A673 (cell line): ENCODE results near the gene ATP10B. TPM values are rescaled to one million over a fixed set of nuclear protein-coding genes. Genes with fewer than 3 reads are reported as not detected.

ENCODE experiments used
- BruUV-seq: library from RNA; stranded (reverse); fragments of 400-500 nt; replicated peaks from 2 replicates; lab custom pipeline; 2021; lab: Mats Ljungman, UMichigan
- CTCF ChIA-PET: fragments of 300-600 bp; sonication (Branson Sonifier 250); formaldehyde crosslinking; loops from one replicate; lab custom pipeline; 2022; ENCODE audit warnings: antibody characterized with exemption; lab: Charles Lee
- POLR2A ChIA-PET: fragments of 300-600 bp; sonication (Branson Sonifier 250); formaldehyde crosslinking; loops from one replicate; lab custom pipeline; 2022; ENCODE audit warnings: antibody characterized with exemption; ENCODE audit not compliant: low non-redundant PET; lab: Charles Lee
- DNase-seq: peaks from one replicate; pipeline ENCODE4 v3.0.0-alpha.2; 2015; ENCODE audit warnings: low spot score
- H3K27ac ChIP-seq: fragments of 200-600 bp; sonication (generic); 2 replicates; pipeline ENCODE4 v1.5.1; 2016; ENCODE audit warnings: mixed run types, low read depth, mild to moderate bottlenecking, mixed read lengths, antibody characterized with exemption, low read length; ENCODE audit not compliant: poor library complexity, severe bottlenecking
- H3K27me3 ChIP-seq: fragments of 200-600 bp; sonication (generic); replicated peaks from 2 replicates; pipeline ENCODE4 v1.6.1; 2017; ENCODE audit warnings: mixed run types, low read depth, mild to moderate bottlenecking, mixed read lengths, antibody characterized with exemption, low read length; ENCODE audit not compliant: insufficient read depth, poor library complexity
- H3K36me3 ChIP-seq: fragments of 200-600 bp; sonication (generic); 2 replicates; pipeline ENCODE4 v1.6.1; 2016; ENCODE audit warnings: mixed run types, mild to moderate bottlenecking, mixed read lengths, antibody characterized with exemption, low read length; ENCODE audit not compliant: insufficient read depth, poor library complexity, severe bottlenecking
- H3K4me1 ChIP-seq: fragments of 200-600 bp; sonication (generic); 2 replicates; pipeline ENCODE4 v1.6.1; 2017; ENCODE audit warnings: mixed run types, mild to moderate bottlenecking, mixed read lengths, antibody characterized with exemption, low read length; ENCODE audit not compliant: insufficient read depth, poor library complexity, severe bottlenecking
- H3K4me3 ChIP-seq: fragments of 200-600 bp; sonication (generic); 2 replicates; pipeline ENCODE4 v1.5.1; 2016; ENCODE audit warnings: low read depth, mixed run types, mild to moderate bottlenecking, mixed read lengths, low read length; ENCODE audit not compliant: poor library complexity, severe bottlenecking
- H3K9me3 ChIP-seq: fragments of 200-600 bp; sonication (generic); 2 replicates; pipeline ENCODE4 v1.6.1; 2016; ENCODE audit warnings: mixed run types, low read depth, mild to moderate bottlenecking, mixed read lengths, antibody characterized with exemption, low read length; ENCODE audit not compliant: poor library complexity, severe bottlenecking
- CTCF ChIP-seq: fragments of 300-800, 200-600 bp; sonication (generic); conservative IDR thresholded peaks from 2 replicates; pipeline ENCODE4 v1.5.1; 2017; ENCODE audit warnings: low read depth, mild to moderate bottlenecking, antibody characterized with exemption, low read length, moderate library complexity, mixed read lengths
- EZH2 ChIP-seq: fragments of 200-600 bp; sonication (generic); IDR thresholded peaks from 2 replicates; pipeline ENCODE4 v1.6.1; 2017; ENCODE audit warnings: borderline replicate concordance, low read depth, mild to moderate bottlenecking, mixed read lengths, antibody characterized with exemption, low read length; ENCODE audit not compliant: poor library complexity, severe bottlenecking
- intact Hi-C: fragments of 100-400 bp; cut with micrococcal nuclease; formaldehyde crosslinking; loops from one replicate; pipeline ENCODE4 v1.10.0; 2022; ENCODE audit not compliant: unreplicated experiment
- total RNA-seq: library from RNA; stranded (reverse); gene quantifications from 2 replicates; pipeline ENCODE4 v1.2.3, GENCODE V29; 2021

Gene ATP10B
- total RNA-seq, 1 experiment from 2014 or later = not detected

DNA sequence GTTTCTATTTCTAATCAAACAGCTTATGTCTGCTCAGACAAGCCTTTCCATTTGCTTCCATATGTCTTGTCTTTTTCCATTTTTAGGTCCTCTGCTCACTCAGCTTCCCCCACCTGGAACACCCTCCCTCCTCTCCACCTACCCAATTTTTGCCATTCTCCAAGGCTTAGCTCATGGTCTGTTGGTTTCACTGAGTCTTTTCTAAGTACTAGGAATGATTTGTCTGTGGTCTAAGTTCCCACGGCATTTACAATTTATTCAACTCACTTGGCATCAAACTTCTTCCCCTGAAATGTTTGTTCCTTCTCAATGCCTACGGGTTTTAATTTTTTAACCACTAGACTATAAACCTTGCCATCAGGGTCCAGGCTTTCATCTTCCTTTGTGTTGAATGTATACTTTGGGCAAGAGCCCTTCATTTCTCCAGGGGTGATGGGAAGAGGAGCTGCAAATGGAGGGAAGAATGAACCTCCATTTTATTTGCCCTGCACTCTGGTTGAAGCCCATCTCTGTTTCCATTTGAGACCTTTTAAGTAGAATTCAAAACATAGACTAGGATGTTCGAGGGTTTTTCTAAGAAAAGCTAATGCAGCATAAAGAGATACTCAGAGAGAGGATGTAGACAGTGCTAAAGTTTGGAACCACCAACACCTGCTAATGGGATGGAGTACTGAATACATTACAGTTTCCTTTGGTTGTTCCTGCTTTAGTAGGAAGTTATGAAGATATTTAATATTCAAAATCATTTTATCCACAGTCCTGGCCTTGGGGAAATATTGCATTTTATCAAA, 326.3 kb downstream of the ATP10B start:
- Histone ChIP-seq H3K4me3 (no peak overlapping the region), H3K4me1 (no peaks in the 10 kb centered on the region), H3K36me3 (no peaks in the 10 kb centered on the region), H3K9me3 (no peaks in the 10 kb centered on the region), H3K27me3 (peaks cover 33% of the 10 kb centered on the region), H3K27ac (no peak overlapping the region)
- ChIA-PET CTCF (no interaction called here), POLR2A (no interaction called here)
- intact Hi-C loops = no loop called here
- DNase-seq = no peak
- TF ChIP-seq CTCF = no peak
- no peak for TF ChIP-seq EZH2
- BruUV-seq = no TSS peak

- Histone ChIP-seq H3K4me3 (no peak overlapping the region), H3K36me3 (no peaks in the 10 kb centered on the region), H3K27me3 (peaks cover 29% of the 10 kb centered on the region), H3K9me3 (no peaks in the 10 kb centered on the region), H3K27ac (no peak overlapping the region), H3K4me1 (no peaks in the 10 kb centered on the region)
- BruUV-seq = no TSS peak
- POLR2A ChIA-PET = no interaction called here
- no peak for DNase-seq
- CTCF ChIA-PET = no interaction called here
- TF ChIP-seq EZH2 (no peak), CTCF (no peak)
- intact Hi-C loops = no loop called here
Measured at GRCh38 chr5:160524827-160525226, 327.2 kb downstream of the ATP10B start.

GRCh38 chr5:160523502-160524163, 328.4 kb downstream of the ATP10B start:
- Histone ChIP-seq H3K27me3 (peaks cover 29% of the 10 kb centered on the region), H3K27ac (no peak overlapping the region), H3K4me1 (no peaks in the 10 kb centered on the region), H3K9me3 (no peaks in the 10 kb centered on the region), H3K4me3 (no peak overlapping the region), H3K36me3 (no peaks in the 10 kb centered on the region)
- no peak for DNase-seq
- TF ChIP-seq EZH2 (no peak), CTCF (no peak)
- POLR2A ChIA-PET = no interaction called here
- no TSS peak for BruUV-seq
- CTCF ChIA-PET = no interaction called here
- intact Hi-C loops = no loop called here
